ENCODE data around the gene CDC42BPB.

GRCh38 chr14:103099081-103099732, 41.9 kb upstream of the CDC42BPB start:
- TF ChIP-seq SMAD4 (CRISPR knock-in tag; IDR thresholded peaks at IDR 0.05) (no peak), TCF7 (CRISPR knock-in tag; IDR thresholded peaks at IDR 0.05; ENCODE audit: low read depth) (no peak), STAT6 (CRISPR knock-in tag; conservative IDR thresholded peaks at IDR 0.05; ENCODE audit: low read depth) (no peak), CTCF (IDR thresholded peaks at IDR 0.05) (no peak), ZNF138 (CRISPR knock-in tag; conservative IDR thresholded peaks at IDR 0.05) (no peak), ELF4 (CRISPR knock-in tag; IDR thresholded peaks at IDR 0.05; ENCODE audit: low read depth) (no peak), FOXP4 (CRISPR knock-in tag; IDR thresholded peaks at IDR 0.05) (no peak), ATF2 (CRISPR knock-in tag; IDR thresholded peaks at IDR 0.05; ENCODE audit: borderline replicate concordance, low read depth) (no peak), ZNF121 (CRISPR knock-in tag; IDR thresholded peaks at IDR 0.05) (no peak), TP53 (CRISPR knock-in tag; IDR thresholded peaks at IDR 0.05) (no peak), FOXP1 (CRISPR knock-in tag; IDR thresholded peaks at IDR 0.05; ENCODE audit: borderline replicate concordance) (no peak), HMGA2 (CRISPR knock-in tag; IDR thresholded peaks at IDR 0.05) (no peak), ESRRA (CRISPR knock-in tag; IDR thresholded peaks at IDR 0.05; ENCODE audit: borderline replicate concordance) (no peak), NFYB (CRISPR knock-in tag; conservative IDR thresholded peaks at IDR 0.05; ENCODE audit: low read depth) (no peak)

All from WTC11 (cell line).